ENCODE data around the gene SLC9A3.

SLC9A3 gene

DNA sequence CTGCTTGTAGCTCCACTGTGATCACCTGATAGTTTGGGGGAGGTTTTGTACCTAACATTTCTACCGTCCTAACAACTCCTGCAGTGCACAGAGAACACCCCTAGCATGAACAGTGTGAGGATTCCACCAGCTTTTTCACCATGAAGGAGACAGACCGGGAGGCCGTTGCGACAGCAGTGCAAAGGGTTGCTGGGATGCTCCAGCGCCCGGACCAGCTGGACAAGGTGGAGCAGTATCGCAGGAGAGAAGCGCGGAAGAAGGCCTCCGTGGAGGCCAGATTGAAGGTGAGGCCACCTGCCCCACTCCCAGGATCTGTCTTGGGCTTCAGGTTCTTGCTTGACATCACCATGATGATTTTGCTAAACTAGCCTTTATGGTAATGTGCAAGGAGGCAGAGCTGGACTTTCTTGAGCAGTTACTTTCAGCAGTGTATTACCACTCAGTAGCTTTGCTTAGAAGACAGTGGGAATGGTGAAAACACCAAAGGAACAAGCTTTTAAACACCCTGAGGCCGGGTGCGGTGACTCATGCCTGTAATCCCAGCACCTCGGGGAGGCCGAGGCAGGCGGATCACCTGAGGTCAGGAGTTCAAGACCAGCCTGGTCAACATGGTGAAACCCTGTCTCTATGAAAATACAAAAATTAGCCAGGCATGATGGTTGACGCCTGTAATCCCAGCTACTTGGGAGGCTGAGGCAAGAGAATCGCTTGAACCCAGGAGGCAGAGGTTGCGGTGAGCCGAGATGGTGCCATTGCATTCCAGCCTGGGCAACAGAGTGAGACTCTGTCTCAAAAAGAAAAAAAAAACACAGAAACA is 78.0 kb downstream of the SLC9A3 start:
- DNase-seq (ENCODE audit: low read depth in 2 of 2, low spot score in 1 of 2) = no peak

DNA sequence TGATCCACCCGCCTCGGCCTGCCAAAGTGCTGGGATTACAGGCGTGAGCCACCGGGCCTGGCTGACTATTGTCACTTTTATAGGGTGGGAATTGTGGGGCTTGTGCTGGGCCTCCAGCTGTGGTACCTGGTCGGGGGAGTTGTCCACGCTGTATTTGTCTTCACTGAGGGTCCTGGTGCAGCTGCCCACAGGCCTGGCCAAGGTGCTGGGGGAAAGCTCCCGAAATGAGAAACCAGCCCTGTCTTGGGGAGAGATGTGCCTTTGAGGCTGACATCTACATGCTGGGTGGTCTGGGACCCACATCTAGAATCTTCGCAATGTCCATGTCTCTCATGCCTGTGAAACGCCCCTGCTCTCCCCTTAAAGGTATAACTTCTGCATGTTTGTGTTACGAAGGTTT is 78.7 kb downstream of the SLC9A3 start:
- no peak for DNase-seq (ENCODE audit: low read depth in 2 of 2, low spot score in 1 of 2)

DNA sequence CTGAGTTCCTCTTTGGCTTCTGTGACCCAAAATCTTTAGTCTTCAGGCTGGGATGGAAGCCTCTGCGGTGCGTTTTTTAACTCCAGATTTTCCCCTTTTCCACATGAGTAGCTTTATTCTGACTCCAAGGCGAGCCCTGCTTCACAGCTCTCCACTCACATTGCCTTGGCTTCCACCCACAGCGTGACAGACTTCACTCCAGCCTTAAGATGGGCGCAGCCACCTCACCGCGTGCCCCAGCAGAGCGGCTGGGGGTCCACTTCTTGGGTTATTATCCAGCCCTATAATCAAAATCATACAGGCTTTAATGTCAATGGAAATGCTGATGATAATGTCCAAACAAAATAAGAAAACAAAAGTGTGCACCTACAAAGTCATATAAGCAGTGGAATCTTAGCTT is 80.0 kb downstream of the SLC9A3 start:
- DNase-seq (ENCODE audit: low read depth in 2 of 2, low spot score in 1 of 2) = no peak

GRCh38 chr5:443239-444151 is 80.8 kb downstream of the SLC9A3 start:
- no peak for DNase-seq (ENCODE audit: low read depth in 2 of 2, low spot score in 1 of 2)

DNA sequence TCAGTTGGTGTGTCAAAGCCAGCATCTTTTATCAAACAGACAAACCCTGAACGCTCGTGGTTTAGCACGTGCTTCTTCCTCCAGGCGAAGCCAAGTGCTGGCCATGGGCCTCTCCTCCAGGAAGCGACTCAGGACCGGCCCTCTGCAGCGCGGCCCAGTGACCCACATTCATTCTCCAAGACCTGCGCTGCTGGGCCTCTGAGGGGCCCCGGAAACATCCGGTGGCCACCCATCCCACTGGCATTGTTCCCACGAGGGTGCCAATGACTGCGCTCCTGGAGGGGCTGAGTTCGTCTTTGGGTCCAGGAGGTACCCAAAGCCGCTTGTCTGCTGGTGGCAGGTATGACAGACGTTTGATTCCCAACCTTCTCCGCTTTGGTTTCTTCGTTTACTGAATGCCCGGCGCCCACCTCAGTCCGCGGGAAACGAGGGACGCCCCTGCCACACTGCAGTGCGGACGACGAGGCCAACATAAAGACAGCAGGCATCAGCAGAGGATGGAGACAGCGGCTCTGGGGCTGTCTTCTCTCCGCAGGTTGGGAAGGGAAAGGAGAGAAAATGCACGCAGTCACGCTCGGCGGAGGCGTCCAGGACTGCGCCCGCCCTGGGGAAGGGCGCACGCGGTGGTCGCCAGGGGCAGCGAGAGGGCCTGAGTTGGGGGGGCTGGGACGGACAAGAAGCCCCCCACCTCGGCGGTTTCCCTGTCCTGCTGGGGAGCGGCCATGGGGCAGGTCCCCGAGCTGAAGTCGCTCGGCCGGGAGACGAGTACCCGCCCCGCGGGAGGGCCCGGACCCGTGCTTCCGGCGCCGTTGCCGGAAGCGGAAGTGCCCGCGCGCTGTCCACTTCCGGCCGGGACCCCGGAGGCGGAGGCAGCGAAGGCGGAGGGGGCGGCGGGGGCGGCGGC is 81.7 kb downstream of the SLC9A3 start, which contains the start of gene EXOC3:
TSS of gene EXOC3 (plus strand) at position 842 of the 904 bp plus-strand sequence. CDS start 3,030 bp downstream, outside the sequence.
- peak; percentile 36 to 60 for DNase-seq (ENCODE audit: low read depth in 2 of 2, low spot score in 1 of 2)

DNA sequence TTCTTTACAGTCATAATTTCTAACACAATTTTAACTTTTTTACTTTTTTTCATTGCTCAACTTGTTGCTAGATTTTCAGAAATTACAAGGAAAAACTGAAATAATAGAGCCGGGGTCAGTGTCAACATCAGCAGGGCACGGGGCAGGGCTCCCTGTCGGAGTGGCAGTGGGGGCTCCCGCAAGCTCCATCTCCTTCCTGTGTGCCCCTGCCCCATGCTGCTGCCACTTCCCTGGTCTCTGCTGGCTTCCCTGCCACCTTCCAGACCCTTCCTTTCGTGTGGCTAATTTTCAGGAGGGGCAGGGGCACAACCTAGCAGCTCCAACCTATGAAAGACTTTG is 82.3 kb downstream of the SLC9A3 start:
- no peak for DNase-seq (ENCODE audit: low read depth in 2 of 2, low spot score in 1 of 2)

DNA sequence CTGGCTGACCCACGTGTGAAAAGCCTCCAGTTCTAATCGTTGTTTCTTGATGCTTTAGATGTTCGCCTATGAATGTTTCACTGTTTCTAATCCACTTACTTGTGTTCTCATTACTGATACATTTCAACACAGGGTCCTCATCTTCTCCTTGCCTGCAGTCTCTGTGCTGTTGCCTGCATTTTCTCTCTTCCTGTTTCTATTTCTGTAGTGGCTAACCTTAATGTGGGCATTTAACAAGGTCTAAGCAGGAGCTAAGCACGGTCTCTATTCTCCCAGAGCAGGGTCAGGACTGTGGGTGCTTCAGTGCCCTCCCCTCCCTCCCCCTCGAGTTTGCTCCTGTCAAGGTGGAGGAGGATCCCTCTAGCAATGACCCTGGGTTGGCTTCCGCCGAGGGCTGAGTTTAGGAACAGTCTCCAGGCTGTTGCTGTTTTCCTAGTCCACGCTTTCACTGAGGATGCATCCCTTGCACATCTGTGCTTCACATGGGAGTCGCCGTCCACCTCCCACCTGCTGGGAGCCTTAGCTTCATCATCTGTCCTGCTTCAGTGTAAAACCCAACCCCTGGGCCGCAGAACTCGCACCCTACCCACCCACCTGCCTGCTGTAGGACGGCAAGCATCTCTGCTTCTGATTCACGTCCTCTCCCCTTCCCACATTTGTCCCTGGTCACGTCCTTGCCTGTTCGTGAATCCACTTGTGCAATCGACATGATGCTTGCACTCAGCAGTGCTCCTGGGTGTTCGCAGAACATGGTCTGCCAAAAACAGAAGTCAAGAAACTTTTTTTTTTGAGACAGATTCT is 83.6 kb downstream of the SLC9A3 start:
- DNase-seq (ENCODE audit: low read depth in 2 of 2, low spot score in 1 of 2) = no peak

- no peak for DNase-seq (ENCODE audit: low read depth in 2 of 2, low spot score in 1 of 2)
Measured at GRCh38 chr5:439636-440035, 84.6 kb downstream of the SLC9A3 start.

DNA sequence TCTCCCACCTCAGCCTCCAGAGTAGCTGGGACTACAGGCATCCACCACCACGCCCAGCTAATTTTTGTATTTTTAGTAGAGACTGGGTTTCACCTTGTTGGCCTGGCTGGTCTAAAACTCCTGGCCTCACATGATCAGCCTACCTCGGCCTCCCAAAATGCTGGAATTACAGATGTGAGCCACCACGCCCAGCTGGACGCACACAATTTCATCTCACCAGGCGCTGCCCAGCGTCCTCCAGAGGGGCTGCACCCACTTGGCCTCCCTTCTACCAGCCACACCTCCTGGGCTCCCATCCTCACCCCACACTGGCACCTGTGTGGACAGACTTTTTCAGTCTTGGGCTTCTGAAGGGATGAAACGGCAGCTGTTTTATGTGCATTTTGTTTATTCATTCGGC is 85.1 kb downstream of the SLC9A3 start:
- DNase-seq (ENCODE audit: low read depth in 2 of 2, low spot score in 1 of 2) = no peak

GRCh38 chr5:438481-438981 is 85.7 kb downstream of the SLC9A3 start:
- no peak for DNase-seq (ENCODE audit: low read depth in 2 of 2, low spot score in 1 of 2)

DNA sequence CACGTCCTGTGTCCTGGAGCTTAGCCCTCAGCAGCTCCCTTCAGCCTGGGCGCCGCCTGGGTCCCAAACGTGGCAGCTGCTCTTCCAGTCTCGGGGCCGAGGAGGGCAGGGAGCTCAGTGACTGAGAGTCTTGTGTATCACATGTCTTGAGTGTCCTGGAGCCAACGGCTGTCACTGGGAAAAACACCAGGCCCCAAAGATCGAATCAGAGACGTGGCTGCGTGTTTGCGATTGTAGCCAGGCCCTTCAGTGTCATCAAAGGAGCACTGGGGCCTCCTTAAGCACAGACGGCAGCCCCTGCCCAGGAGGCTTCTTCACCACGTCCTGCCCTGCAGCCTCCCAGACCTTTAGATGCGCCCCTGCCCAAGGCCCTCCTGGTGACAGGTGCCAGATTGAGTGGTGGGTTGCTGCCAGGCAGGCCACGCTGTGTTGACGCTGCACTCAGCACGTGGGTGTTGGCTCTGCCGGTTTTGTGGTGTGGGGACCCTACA is 86.9 kb downstream of the SLC9A3 start:
- no peak for DNase-seq (ENCODE audit: low read depth in 2 of 2, low spot score in 1 of 2)

DNA sequence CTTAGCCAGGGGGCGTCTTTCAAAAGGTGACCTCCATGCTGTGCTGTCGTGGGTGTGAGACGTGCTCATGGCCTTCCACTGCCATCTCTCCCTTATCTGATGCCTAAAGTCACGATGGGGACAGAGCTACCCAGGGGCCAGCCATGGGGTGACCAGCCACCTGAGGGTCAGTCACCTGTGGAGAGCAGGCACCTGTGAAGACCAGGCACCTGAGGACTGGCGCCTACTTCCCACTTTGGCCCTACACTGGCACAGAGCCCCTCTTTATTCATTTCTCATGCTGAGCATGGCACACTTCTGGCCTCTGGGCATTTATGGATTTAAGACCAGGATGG is 87.6 kb downstream of the SLC9A3 start:
- no peak for DNase-seq (ENCODE audit: low read depth in 2 of 2, low spot score in 1 of 2)

- DNase-seq (ENCODE audit: low read depth in 2 of 2, low spot score in 1 of 2) = no peak
Measured at GRCh38 chr5:435961-436640, 88.1 kb downstream of the SLC9A3 start.

- DNase-seq (ENCODE audit: low read depth in 2 of 2, low spot score in 1 of 2) = no peak
Measured at GRCh38 chr5:435156-435790, 89.0 kb downstream of the SLC9A3 start.

GRCh38 chr5:434443-435146 is 89.7 kb downstream of the SLC9A3 start:
- DNase-seq (ENCODE audit: low read depth in 2 of 2, low spot score in 1 of 2) = no peak

GRCh38 chr5:433836-434235 is 90.4 kb downstream of the SLC9A3 start:
- DNase-seq (ENCODE audit: low read depth in 2 of 2, low spot score in 1 of 2) = no peak

DNA sequence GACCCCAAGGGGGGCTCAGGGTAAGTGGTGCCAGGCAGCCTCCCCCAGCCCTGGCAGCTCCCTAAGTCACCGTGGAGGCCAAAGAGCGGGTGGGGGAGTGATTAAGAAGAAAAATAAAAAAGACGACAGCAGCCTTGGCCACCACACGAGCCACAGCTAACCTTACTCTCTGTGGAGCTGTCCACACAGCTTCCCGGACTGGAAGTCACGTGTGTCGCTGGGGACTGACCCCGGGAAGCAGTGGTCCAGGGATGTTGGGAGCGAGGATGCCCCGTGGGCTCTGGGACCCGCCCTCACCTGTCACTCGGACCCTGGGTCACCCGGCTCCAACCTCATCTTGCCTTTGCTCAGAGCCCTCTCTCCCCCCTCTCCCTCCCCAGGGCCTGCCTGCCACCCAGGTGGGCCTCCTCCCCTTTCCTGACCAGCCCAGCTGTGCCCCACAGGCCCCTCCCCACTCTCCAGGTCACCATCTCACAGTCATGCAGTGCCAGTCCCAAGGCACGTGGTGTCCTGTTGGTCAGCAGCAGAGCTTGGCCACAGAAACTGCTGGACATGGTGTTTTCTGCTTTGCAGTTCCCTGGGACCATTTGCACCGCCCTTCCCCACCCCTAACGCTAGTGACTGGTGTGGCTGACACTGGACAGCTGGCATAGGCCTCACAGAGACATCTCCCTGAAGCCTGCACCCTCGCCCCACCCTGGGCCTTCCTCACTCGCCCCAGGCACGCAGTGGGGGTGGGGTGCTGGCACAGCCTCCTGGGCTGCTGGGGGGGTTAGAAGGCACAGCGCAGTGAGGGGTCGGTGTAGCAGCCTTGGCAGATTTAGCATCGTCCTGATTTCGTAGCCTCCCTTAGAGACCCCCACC is 91.1 kb downstream of the SLC9A3 start:
- no peak for DNase-seq (ENCODE audit: low read depth in 2 of 2, low spot score in 1 of 2)
